CD4-positive, alpha-beta T cell treated with Interferon alpha-2 for 1 hour (primary cell): ENCODE data around the gene CSKMT.
A peak's percentile ranks its signal among the peaks of the same experiment; 100 is the strongest.
"Not testable (repeated sequence)": the region's sequence is repeated elsewhere in the genome, so short reads cannot be mapped to it uniquely, and the experiment has no call there.

ENCODE experiments used
- DNase-seq, 2 donors: peaks; one replicate each; pipeline ENCODE4 v3.0.0-alpha.2; 2020 to 2022

The CSKMT gene

GRCh38 chr11:62656796-62657429, 8.2 kb upstream of the CSKMT start:
- DNase-seq, result no peak

- DNase-seq, result peak; percentile 59 to 67
These were observed 572 bp upstream of the CSKMT start for GRCh38 chr11:62664405-62665074.

GRCh38 chr11:62665599-62666258, 617 bp downstream of the CSKMT start:
- DNase-seq, result peak; percentile 57 to 69

GRCh38 chr11:62666259-62666926, 1.3 kb downstream of the CSKMT start:
- DNase-seq, result no peak

GRCh38 chr11:62667460-62667859, 2.3 kb downstream of the CSKMT start:
- no peak for DNase-seq

GRCh38 chr11:62669420-62670161, 4.5 kb downstream of the CSKMT start:
- DNase-seq, result no peak

GRCh38 chr11:62671236-62671607, 6.1 kb downstream of the CSKMT start:
- peak in 1 of 2 donors; percentile 15 for DNase-seq

GRCh38 chr11:62671608-62672389, 6.7 kb downstream of the CSKMT start, which contains the start of the genes LBHD1 and UQCC3:
Gene LBHD1, minus strand, starts transcription at chr11:62672267. Its CDS starts 2,236 bp downstream, at chr11:62670031.
Gene UQCC3, plus strand, starts transcription at chr11:62671673. Its CDS starts 73 bp downstream, at chr11:62671746.
- peak; percentile 73 to 86 for DNase-seq

- DNase-seq, result no peak
These were observed 8.0 kb downstream of the CSKMT start for GRCh38 chr11:62673196-62673525.

- DNase-seq, result not testable (repeated sequence)
These were observed 10.3 kb downstream of the CSKMT start for GRCh38 chr11:62675415-62675814.

- DNase-seq, result no peak
These were observed 11.6 kb downstream of the CSKMT start for GRCh38 chr11:62676698-62677097.

GRCh38 chr11:62677156-62677555, 12.0 kb downstream of the CSKMT start:
- DNase-seq, result no peak

GRCh38 chr11:62677714-62678113, 12.6 kb downstream of the CSKMT start:
- DNase-seq, result no peak

- DNase-seq, result no peak
These were observed 13.3 kb downstream of the CSKMT start for GRCh38 chr11:62678433-62678769.

- DNase-seq, result peak; percentile 84 to 89
These were observed 13.9 kb downstream of the CSKMT start, which contains the start of gene UBXN1 for GRCh38 chr11:62678770-62679696. Gene UBXN1, minus strand, starts transcription at chr11:62679073. Its CDS starts 150 bp downstream, at chr11:62678923.

GRCh38 chr11:62680825-62681240, 15.7 kb downstream of the CSKMT start:
- DNase-seq, result peak; percentile 40 to 63

- DNase-seq, result no peak
These were observed 17.4 kb downstream of the CSKMT start for GRCh38 chr11:62682518-62682917.

- DNase-seq, result no peak
These were observed 22.6 kb downstream of the CSKMT start for GRCh38 chr11:62687508-62688396.

- DNase-seq, result no peak
These were observed 23.4 kb downstream of the CSKMT start for GRCh38 chr11:62688491-62688890.
